ENCODE results near the gene CLEC11A.

GRCh38 chr19:50712833-50713232 lies 10.3 kb upstream of the CLEC11A start:
- no peak for TF ChIP-seq CTCF (IDR thresholded peaks at IDR 0.05; ENCODE audit: poor library complexity, severe bottlenecking)
- no peak for TF ChIP-seq EZH2 (IDR thresholded peaks at IDR 0.05; ENCODE audit: borderline replicate concordance, insufficient read depth, low read length, poor library complexity, severe bottlenecking)
- TF ChIP-seq SMC3 (conservative IDR thresholded peaks at IDR 0.05; ENCODE audit: poor library complexity): no peak
- TF ChIP-seq POLR2AphosphoS5 (IDR thresholded peaks at IDR 0.05): no peak
- TF ChIP-seq, protein P1, sequence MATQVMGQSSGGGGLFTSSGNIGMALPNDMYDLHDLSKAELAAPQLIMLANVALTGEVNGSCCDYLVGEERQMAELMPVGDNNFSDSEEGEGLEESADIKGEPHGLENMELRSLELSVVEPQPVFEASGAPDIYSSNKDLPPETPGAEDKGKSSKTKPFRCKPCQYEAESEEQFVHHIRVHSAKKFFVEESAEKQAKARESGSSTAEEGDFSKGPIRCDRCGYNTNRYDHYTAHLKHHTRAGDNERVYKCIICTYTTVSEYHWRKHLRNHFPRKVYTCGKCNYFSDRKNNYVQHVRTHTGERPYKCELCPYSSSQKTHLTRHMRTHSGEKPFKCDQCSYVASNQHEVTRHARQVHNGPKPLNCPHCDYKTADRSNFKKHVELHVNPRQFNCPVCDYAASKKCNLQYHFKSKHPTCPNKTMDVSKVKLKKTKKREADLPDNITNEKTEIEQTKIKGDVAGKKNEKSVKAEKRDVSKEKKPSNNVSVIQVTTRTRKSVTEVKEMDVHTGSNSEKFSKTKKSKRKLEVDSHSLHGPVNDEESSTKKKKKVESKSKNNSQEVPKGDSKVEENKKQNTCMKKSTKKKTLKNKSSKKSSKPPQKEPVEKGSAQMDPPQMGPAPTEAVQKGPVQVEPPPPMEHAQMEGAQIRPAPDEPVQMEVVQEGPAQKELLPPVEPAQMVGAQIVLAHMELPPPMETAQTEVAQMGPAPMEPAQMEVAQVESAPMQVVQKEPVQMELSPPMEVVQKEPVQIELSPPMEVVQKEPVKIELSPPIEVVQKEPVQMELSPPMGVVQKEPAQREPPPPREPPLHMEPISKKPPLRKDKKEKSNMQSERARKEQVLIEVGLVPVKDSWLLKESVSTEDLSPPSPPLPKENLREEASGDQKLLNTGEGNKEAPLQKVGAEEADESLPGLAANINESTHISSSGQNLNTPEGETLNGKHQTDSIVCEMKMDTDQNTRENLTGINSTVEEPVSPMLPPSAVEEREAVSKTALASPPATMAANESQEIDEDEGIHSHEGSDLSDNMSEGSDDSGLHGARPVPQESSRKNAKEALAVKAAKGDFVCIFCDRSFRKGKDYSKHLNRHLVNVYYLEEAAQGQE (IDR thresholded peaks at IDR 0.05; ENCODE audit: borderline replicate concordance): no peak
- no peak for TF ChIP-seq EP300 (conservative IDR thresholded peaks at IDR 0.05; ENCODE audit: poor library complexity, severe bottlenecking)

Data from neural cell (in vitro differentiated cells).